Measurements from ENCODE around the gene PCNX2.

- TF ChIP-seq EZH2 (IDR thresholded peaks at IDR 0.05; ENCODE audit: low read depth, unreplicated experiment): no peak
- TF ChIP-seq, protein P1, sequence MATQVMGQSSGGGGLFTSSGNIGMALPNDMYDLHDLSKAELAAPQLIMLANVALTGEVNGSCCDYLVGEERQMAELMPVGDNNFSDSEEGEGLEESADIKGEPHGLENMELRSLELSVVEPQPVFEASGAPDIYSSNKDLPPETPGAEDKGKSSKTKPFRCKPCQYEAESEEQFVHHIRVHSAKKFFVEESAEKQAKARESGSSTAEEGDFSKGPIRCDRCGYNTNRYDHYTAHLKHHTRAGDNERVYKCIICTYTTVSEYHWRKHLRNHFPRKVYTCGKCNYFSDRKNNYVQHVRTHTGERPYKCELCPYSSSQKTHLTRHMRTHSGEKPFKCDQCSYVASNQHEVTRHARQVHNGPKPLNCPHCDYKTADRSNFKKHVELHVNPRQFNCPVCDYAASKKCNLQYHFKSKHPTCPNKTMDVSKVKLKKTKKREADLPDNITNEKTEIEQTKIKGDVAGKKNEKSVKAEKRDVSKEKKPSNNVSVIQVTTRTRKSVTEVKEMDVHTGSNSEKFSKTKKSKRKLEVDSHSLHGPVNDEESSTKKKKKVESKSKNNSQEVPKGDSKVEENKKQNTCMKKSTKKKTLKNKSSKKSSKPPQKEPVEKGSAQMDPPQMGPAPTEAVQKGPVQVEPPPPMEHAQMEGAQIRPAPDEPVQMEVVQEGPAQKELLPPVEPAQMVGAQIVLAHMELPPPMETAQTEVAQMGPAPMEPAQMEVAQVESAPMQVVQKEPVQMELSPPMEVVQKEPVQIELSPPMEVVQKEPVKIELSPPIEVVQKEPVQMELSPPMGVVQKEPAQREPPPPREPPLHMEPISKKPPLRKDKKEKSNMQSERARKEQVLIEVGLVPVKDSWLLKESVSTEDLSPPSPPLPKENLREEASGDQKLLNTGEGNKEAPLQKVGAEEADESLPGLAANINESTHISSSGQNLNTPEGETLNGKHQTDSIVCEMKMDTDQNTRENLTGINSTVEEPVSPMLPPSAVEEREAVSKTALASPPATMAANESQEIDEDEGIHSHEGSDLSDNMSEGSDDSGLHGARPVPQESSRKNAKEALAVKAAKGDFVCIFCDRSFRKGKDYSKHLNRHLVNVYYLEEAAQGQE (IDR thresholded peaks at IDR 0.05; ENCODE audit: unreplicated experiment): no peak
- TF ChIP-seq, protein P2, sequence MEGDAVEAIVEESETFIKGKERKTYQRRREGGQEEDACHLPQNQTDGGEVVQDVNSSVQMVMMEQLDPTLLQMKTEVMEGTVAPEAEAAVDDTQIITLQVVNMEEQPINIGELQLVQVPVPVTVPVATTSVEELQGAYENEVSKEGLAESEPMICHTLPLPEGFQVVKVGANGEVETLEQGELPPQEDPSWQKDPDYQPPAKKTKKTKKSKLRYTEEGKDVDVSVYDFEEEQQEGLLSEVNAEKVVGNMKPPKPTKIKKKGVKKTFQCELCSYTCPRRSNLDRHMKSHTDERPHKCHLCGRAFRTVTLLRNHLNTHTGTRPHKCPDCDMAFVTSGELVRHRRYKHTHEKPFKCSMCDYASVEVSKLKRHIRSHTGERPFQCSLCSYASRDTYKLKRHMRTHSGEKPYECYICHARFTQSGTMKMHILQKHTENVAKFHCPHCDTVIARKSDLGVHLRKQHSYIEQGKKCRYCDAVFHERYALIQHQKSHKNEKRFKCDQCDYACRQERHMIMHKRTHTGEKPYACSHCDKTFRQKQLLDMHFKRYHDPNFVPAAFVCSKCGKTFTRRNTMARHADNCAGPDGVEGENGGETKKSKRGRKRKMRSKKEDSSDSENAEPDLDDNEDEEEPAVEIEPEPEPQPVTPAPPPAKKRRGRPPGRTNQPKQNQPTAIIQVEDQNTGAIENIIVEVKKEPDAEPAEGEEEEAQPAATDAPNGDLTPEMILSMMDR (conservative IDR thresholded peaks at IDR 0.05; ENCODE audit: low read depth in 2 of 2): no peak
- no peak for TF ChIP-seq POLR2AphosphoS5 (IDR thresholded peaks at IDR 0.05; ENCODE audit: low read depth)
- TF ChIP-seq EZH2phosphoT487 (IDR thresholded peaks at IDR 0.05; ENCODE audit: unreplicated experiment): no peak
- TF ChIP-seq ETS1 (IDR thresholded peaks at IDR 0.05): no peak
- no peak for TF ChIP-seq ZNF331 (CRISPR knock-in tag; IDR thresholded peaks at IDR 0.05; ENCODE audit: low read depth)
- no peak for TF ChIP-seq CREB1 (CRISPR knock-in tag; IDR thresholded peaks at IDR 0.05; ENCODE audit: low read depth)
- no peak for TF ChIP-seq NANOG (IDR thresholded peaks at IDR 0.05; ENCODE audit: borderline replicate concordance)
- TF ChIP-seq ZNF114 (CRISPR knock-in tag; IDR thresholded peaks at IDR 0.05): no peak
These were observed 25.9 kb downstream of the PCNX2 start for GRCh38 chr1:233269656-233270055.
